ENCODE data around the gene CEACAM1.

DNA sequence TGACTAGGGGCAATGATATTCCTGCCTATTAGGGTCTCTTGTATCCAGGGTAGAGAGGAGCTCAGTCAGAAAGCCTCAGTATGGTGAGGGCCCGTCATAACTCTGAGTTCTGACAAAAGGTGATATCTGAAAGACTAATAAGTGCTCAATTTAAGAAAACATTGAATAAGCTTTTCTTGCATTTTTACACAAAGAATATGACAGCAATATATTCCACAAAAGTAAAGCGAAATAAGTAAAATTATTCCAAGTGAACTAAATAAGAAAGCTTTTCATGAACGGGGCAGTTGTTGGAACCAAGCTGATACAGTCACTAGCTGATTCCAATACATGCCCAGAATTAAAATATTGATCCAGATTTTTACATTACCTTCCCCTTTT lies 40.5 kb downstream of the CEACAM1 start:
- TF ChIP-seq POLR2A (IDR thresholded peaks at IDR 0.05) (no peak), CTCF (IDR thresholded peaks at IDR 0.05) (no peak), POLR2AphosphoS5 (IDR thresholded peaks at IDR 0.05) (no peak)

All from breast epithelium (tissue), 3 donors.